Fibroblast of skin of abdomen (primary cell): ENCODE data around the gene COIL. TPM values are rescaled to one million over a fixed set of nuclear protein-coding genes. Genes with fewer than 3 reads are reported as not detected.
"Not testable (repeated sequence)": the region's sequence is repeated elsewhere in the genome, so short reads cannot be mapped to it uniquely, and the experiment has no call there.

Source experiments
- DNase-seq: peaks from one replicate; pipeline ENCODE4 v3.0.0-alpha.2; 2013
- polyA plus RNA-seq, 2 experiments: library from polyadenylated mRNA; unstranded; fragments of 120-200 nt; gene quantifications; one replicate each; pipeline ENCODE4 v1.2.1, GENCODE V29; 2013; ENCODE audit not compliant: insufficient read length in 2 of 2

Gene COIL
- polyA plus RNA-seq (2013, experiment 1 of 2; ENCODE audit: insufficient read length): 13.0 TPM
- 12.7 TPM for polyA plus RNA-seq (2013, experiment 2 of 2; ENCODE audit: insufficient read length)

- DNase-seq: peak; percentile 90
Observed at GRCh38 chr17:56960596-56961538, at the start of gene COIL. COIL (minus strand) TSS chr17:56961050; CDS start chr17:56961019, 31 bp downstream.

GRCh38 chr17:57010487-57010886 is 49.6 kb upstream of the COIL start:
- DNase-seq: no peak

GRCh38 chr17:57009737-57010445 is 49.0 kb upstream of the COIL start:
- DNase-seq: peak; percentile 20

GRCh38 chr17:57008958-57009357 is 48.1 kb upstream of the COIL start:
- no peak for DNase-seq

- no peak for DNase-seq
Observed at GRCh38 chr17:57006040-57006439, 45.2 kb upstream of the COIL start.

- no peak for DNase-seq
Observed at GRCh38 chr17:57004944-57005579, 44.2 kb upstream of the COIL start.

GRCh38 chr17:57002904-57003303 is 42.1 kb upstream of the COIL start:
- DNase-seq: no peak

GRCh38 chr17:57001541-57001940 is 40.7 kb upstream of the COIL start:
- DNase-seq: no peak

GRCh38 chr17:56997313-56997712 is 36.5 kb upstream of the COIL start:
- DNase-seq: no peak

GRCh38 chr17:56995766-56996165 is 34.9 kb upstream of the COIL start:
- DNase-seq: peak; percentile 48

- peak; percentile 33 for DNase-seq
Observed at GRCh38 chr17:56994009-56994792, 33.4 kb upstream of the COIL start.

GRCh38 chr17:56992364-56992763 is 31.5 kb upstream of the COIL start:
- no peak for DNase-seq

GRCh38 chr17:56988901-56989572 is 28.2 kb upstream of the COIL start:
- DNase-seq: no peak

- no peak for DNase-seq
Observed at GRCh38 chr17:56987283-56987834, 26.5 kb upstream of the COIL start.

GRCh38 chr17:56985371-56986162 is 24.7 kb upstream of the COIL start:
- DNase-seq: no peak

GRCh38 chr17:56983366-56983765 is 22.5 kb upstream of the COIL start:
- DNase-seq: no peak

GRCh38 chr17:56982312-56982711 is 21.5 kb upstream of the COIL start:
- DNase-seq: no peak

GRCh38 chr17:56980526-56980925 is 19.7 kb upstream of the COIL start:
- DNase-seq: not testable (repeated sequence)

GRCh38 chr17:56979091-56979480 is 18.2 kb upstream of the COIL start:
- no peak for DNase-seq

- DNase-seq: no peak
Observed at GRCh38 chr17:56978441-56979090, 17.7 kb upstream of the COIL start.
